GM18526 (cell line): ENCODE measurements around the gene SYNDIG1.

Experiments used
- POLR2A ChIP-seq: IDR thresholded peaks from 3 replicates; pipeline ENCODE4 v1.6.1; 2011; ENCODE audit not compliant: insufficient read length; ENCODE audit errors: extremely low read depth

Gene SYNDIG1

GRCh38 chr20:24679448-24680047 lies 210.1 kb downstream of the SYNDIG1 start:
- TF ChIP-seq POLR2A = no peak

DNA sequence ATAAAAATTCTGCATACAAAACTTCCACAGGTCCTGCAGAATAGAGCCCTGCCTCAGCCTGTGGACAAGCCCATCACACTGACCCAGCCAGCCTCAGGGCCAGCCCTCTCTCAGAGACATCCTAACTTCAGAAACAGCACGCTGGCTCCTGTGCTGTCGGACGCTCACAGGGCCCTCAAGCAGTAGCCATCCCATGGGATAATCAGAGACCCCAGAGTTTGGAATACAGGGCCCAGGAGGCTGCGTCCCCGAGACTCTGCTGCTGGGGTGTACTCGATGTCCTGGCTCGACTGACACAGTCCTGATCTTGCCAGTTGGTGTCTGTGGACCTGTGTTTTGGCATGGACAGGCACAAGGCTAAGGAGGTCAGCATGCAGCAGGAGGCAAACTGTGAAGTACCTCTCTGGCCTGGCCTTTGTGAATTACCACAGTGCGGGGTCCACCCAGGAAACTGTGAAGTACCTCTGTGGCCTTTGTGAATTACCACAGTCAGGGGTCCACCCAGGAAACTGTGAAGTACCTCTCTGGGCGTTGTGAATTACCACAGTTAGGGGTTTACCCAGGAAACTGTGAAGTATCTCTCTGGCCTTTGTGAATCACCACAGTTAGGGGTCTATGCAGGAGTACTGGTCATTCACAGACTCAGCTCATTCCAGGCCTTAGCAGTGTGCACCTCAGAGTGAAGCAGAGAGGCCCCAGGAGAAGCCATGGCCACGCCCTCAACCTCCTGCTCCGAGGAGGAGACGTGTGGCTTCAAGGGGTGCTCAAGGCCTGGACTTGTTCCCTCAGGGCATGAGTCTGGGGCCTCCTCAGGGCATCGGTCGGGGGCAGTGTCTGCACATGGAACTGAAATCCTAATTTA lies 212.4 kb downstream of the SYNDIG1 start:
- TF ChIP-seq POLR2A = no peak

DNA sequence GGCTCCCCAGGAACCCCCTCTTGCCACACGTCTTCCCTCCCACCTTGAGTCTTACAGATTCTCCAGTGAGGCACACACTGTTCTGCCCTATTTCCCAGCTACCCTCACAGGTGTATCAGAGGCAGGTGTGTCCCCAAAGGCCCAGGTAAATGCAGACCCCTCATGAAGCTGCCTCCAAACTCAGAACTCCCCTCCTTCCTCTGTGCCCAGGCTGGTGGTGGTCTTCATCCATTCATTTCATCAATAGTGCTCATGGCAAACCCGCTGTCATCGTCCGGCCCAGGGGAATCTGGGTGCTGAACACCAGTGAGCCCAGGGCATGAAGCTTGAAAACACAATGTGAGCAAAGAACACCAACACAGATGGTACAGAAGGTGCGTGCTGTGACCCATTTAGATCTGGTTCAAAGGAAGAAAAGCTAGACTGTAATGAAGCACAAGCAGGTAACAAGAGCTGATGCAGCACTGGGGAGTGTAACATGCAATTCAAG lies 213.1 kb downstream of the SYNDIG1 start:
- no peak for TF ChIP-seq POLR2A

- no peak for TF ChIP-seq POLR2A
Observed at GRCh38 chr20:24683676-24684075, 214.2 kb downstream of the SYNDIG1 start.

DNA sequence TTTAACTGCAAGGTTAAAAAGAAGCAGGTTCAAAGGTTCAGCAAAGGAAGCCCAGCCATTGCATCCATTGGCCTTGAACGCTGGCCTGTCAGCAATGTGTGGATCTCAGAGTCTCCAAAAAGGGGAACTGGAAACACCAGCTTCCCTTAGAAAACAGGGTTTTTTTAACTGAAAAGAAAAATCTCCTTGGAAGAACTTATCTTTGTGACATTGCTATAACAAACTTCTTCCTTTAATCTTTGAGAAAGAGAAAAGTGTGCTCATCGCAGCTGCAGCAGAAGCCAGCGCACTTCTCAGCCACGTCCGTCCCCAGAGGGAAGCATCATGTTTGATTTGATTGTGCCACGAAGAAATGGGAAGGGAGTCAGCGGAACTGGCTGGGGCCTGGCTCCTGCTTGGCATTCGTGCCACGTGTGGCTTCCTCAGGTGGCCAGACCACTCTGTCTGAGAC lies 215.0 kb downstream of the SYNDIG1 start:
- no peak for TF ChIP-seq POLR2A

DNA sequence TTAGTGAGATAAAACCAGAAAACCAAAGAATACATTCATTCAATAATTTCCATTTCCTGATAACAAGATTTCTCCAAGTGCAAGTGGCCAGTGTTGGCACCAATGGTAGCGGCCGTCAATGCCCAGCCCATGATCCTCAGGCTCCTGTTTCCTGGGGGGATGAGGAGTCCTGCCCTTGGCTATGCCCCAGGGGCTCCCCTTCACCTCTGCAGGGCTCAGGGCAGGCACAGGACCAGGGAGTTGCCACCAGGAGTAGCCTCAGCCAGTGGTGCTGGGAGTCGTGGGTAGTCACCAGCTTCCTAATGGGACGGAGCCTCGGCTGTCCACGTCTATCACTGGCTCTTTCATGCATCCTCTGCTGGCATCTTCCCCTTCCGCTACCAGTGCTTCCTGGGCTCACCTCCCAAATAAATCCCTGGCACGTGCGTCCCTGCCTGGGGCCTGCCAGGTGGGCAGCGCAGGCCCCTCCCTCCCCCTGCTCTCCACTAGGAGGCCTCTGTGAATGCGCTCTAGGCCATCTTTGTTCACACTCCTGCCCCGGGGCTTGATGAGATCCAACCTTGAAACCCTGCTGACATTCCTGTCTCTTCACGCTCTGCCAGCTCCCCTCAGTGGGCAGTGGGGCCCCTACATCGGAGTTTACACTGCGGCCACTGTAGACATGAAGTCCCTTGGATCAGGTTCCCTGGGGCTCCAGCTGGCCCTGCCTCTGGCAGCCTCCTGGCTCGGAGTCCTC lies 215.7 kb downstream of the SYNDIG1 start:
- no peak for TF ChIP-seq POLR2A

DNA sequence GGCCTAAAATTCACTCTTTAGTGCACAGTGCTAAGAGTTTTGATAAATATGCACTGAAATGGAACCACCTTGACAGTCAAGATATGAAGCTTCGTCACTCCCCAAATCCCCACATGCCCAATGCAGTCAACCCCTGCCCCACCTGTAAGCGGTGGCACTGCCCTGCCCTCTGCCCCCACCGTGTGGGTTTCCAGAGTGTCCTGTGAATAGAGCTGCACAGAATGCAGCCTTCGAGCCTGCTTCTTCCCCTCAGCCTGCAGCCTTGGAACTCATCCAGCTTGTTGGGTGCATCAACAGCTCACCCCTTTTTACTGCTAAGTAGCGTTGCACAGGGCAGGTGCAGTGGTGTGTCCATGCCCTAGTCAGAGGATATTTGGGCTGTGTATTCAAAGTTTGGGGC lies 216.3 kb downstream of the SYNDIG1 start:
- TF ChIP-seq POLR2A = no peak

- no peak for TF ChIP-seq POLR2A
Observed at GRCh38 chr20:24686156-24686555, 216.7 kb downstream of the SYNDIG1 start.

DNA sequence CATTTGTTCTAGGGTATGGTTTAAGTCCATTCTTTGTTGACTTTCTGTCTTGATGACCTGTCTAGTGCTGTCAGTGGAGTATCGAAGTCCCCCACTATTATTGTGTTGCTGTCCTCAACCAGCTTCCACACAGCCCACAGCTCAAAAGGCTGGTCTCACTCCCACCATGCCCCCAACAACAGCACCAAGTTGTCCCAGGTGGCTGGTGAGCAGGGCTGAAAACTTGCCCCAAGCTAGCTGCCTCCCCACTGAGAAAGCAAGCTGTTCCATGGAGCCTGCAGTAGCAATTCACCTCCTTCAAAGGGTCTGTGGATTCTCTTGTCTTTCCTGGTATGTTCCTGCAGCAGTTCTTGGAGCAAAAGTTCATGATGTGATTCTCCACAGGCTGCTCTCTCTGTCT lies 221.0 kb downstream of the SYNDIG1 start:
- TF ChIP-seq POLR2A = no peak

GRCh38 chr20:24691901-24692351 lies 222.5 kb downstream of the SYNDIG1 start:
- no peak for TF ChIP-seq POLR2A

GRCh38 chr20:24692446-24693200 lies 223.2 kb downstream of the SYNDIG1 start:
- no peak for TF ChIP-seq POLR2A

- TF ChIP-seq POLR2A = no peak
Observed at GRCh38 chr20:24693466-24694156, 224.2 kb downstream of the SYNDIG1 start.

- TF ChIP-seq POLR2A = no peak
Observed at GRCh38 chr20:24694157-24694726, 224.8 kb downstream of the SYNDIG1 start.
